Osteoblast (primary cell): ENCODE data around the gene OR51I1. TPM values are rescaled to one million over a fixed set of nuclear protein-coding genes. Genes with fewer than 3 reads are reported as not detected.

Experiments used
- DNase-seq: peaks from one replicate; pipeline ENCODE4 v3.0.0; 2011; ENCODE audit warnings: low spot score, mixed read lengths; ENCODE audit not compliant: insufficient read length; ENCODE audit errors: missing footprints
- H2AFZ ChIP-seq: 2 replicates; pipeline ENCODE4 v1.6.0; 2011; ENCODE audit warnings: mild to moderate bottlenecking, low read length
- H3K27ac ChIP-seq: 2 replicates; pipeline ENCODE4 v1.5.1; 2011; ENCODE audit warnings: mild to moderate bottlenecking, low read depth, low read length, moderate library complexity
- H3K27me3 ChIP-seq: 2 replicates; pipeline ENCODE4 v1.6.0; 2012; ENCODE audit warnings: mild to moderate bottlenecking, control low read depth, inconsistent platforms, low read length, moderate library complexity; ENCODE audit not compliant: insufficient read depth
- H3K36me3 ChIP-seq: 2 replicates; pipeline ENCODE4 v1.5.1; 2011; ENCODE audit warnings: mild to moderate bottlenecking, low read length, control low read depth, moderate library complexity; ENCODE audit not compliant: insufficient read depth
- H3K4me1 ChIP-seq: 2 replicates; pipeline ENCODE4 v1.5.1; 2011; ENCODE audit warnings: mild to moderate bottlenecking, low read length, control low read depth, moderate library complexity; ENCODE audit not compliant: insufficient read depth
- H3K4me2 ChIP-seq: 2 replicates; pipeline ENCODE4 v1.6.0; 2011; ENCODE audit warnings: mild to moderate bottlenecking, low read length; ENCODE audit not compliant: insufficient read depth
- H3K4me3 ChIP-seq: fragments of 200-600 bp; sonication (generic); 3 replicates; pipeline ENCODE4 v1.5.1; 2012; ENCODE audit warnings: mild to moderate bottlenecking, low read length, inconsistent platforms; ENCODE audit not compliant: insufficient read depth
- H3K79me2 ChIP-seq: 2 replicates; pipeline ENCODE4 v1.6.0; 2012; ENCODE audit warnings: mild to moderate bottlenecking, low read length, control low read depth, inconsistent platforms; ENCODE audit not compliant: insufficient read depth
- H3K9me3 ChIP-seq: 2 replicates; pipeline ENCODE4 v1.5.1; 2011; ENCODE audit warnings: low read depth, low read length, control low read depth
- H4K20me1 ChIP-seq: 2 replicates; pipeline ENCODE4 v1.6.0; 2012; ENCODE audit warnings: mild to moderate bottlenecking, low read length, control low read depth; ENCODE audit not compliant: insufficient read depth
- CTCF ChIP-seq: IDR thresholded peaks from 2 replicates; pipeline ENCODE4 v1.5.1; 2011; ENCODE audit warnings: mild to moderate bottlenecking, low read depth, low read length, moderate library complexity; ENCODE audit errors: extremely low read depth
- total RNA-seq: library from RNA; depleted of rRNA; stranded (reverse); fragments of >200 nt; gene quantifications from 2 replicates; pipeline ENCODE4 v1.2.3, GENCODE V29; 2012

The OR51I1 gene
- total RNA-seq, 1 donor, result under 0.01 TPM

- no peaks in the 10 kb centered on the region for H4K20me1 ChIP-seq
- H3K79me2 ChIP-seq, result no peaks in the 10 kb centered on the region
- H3K4me2 ChIP-seq, result no peak overlapping the region
- no peak overlapping the region for H3K4me3 ChIP-seq
- no peaks in the 10 kb centered on the region for H3K4me1 ChIP-seq
- H3K9me3 ChIP-seq, result no peaks in the 10 kb centered on the region
- no peak for DNase-seq
- H2AFZ ChIP-seq, result no peak overlapping the region
- no peaks in the 10 kb centered on the region for H3K27me3 ChIP-seq
- no peak for TF ChIP-seq CTCF
- H3K27ac ChIP-seq, result no peak overlapping the region
- no peaks in the 10 kb centered on the region for H3K36me3 ChIP-seq
These were observed 2.6 kb upstream of the OR51I1 start for GRCh38 chr11:5443835-5444393.

DNA sequence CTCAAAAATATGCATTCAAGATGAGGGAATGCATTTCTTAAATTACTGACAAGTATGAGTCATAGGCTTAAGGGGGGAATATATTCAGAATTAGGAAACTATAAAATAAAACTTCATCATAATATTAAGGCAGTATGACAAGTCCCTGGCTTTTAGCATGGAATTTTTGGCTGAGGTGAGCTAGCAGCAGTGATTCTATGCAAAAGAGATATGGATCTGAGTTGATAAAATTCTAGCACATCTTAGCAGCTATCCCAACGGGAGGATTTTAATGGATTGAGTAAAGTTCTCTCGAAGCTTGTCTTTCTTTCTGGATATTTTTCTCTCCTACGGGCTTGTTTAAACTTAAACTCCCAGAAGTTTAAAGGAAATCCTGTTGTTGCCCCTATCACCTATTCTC is 18.2 kb downstream of the OR51I1 start:
- H3K9me3 ChIP-seq, result no peaks in the 10 kb centered on the region
- no peaks in the 10 kb centered on the region for H3K36me3 ChIP-seq
- H3K4me1 ChIP-seq, result no peaks in the 10 kb centered on the region
- H3K79me2 ChIP-seq, result no peaks in the 10 kb centered on the region
- H3K4me3 ChIP-seq, result no peak overlapping the region
- no peaks in the 10 kb centered on the region for H3K27me3 ChIP-seq
- no peak for DNase-seq
- H3K27ac ChIP-seq, result no peak overlapping the region
- no peak overlapping the region for H3K4me2 ChIP-seq
- no peaks in the 10 kb centered on the region for H4K20me1 ChIP-seq
- H2AFZ ChIP-seq, result no peak overlapping the region
- no peak for TF ChIP-seq CTCF

DNA sequence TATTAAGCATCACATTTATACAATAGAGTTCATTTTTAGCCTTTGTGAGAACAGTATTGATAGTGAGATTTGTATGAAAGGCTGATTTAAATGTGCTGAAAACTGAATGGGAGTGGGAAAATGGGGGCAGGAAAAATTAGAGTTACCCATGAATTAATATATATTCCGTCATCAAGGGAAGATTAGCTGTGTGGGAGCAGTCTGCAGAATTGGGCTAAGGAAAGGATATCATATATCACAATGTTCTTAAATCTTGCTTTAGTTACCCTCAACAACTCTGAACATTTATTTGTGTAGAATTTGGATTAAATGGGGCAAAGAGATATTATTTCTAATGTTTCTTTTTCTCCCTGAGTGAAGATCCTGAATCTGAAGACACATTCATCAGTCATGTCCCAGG is 19.5 kb downstream of the OR51I1 start, which contains the start of gene OR51Q1:
TSS of gene OR51Q1 (plus strand) at position 301 of the 400 bp plus-strand sequence. CDS start at position 391, 90 bp downstream.
- H3K27ac ChIP-seq, result no peak within 1 kb of the TSS
- no peaks in the 10 kb centered on the region for H4K20me1 ChIP-seq
- TF ChIP-seq CTCF, result no peak
- no peaks in the 10 kb centered on the region for H3K4me1 ChIP-seq
- H3K27me3 ChIP-seq, result no peaks in the 10 kb centered on the region
- no peak within 1 kb of the TSS for H3K4me2 ChIP-seq
- H3K9me3 ChIP-seq, result no peaks in the 10 kb centered on the region
- no peaks in the 10 kb centered on the region for H3K79me2 ChIP-seq
- H2AFZ ChIP-seq, result no peak within 1 kb of the TSS
- no peak within 1 kb of the TSS for H3K4me3 ChIP-seq
- no peaks in the 10 kb centered on the region for H3K36me3 ChIP-seq
- DNase-seq, result no peak

- Histone ChIP-seq H3K36me3 (no peaks in the 10 kb centered on the region), H2AFZ (no peak overlapping the region), H3K4me2 (no peak overlapping the region), H3K9me3 (no peaks in the 10 kb centered on the region), H4K20me1 (no peaks in the 10 kb centered on the region), H3K27ac (no peak overlapping the region), H3K27me3 (no peaks in the 10 kb centered on the region), H3K4me1 (no peaks in the 10 kb centered on the region), H3K4me3 (no peak overlapping the region), H3K79me2 (no peaks in the 10 kb centered on the region)
- DNase-seq, result no peak
- no peak for TF ChIP-seq CTCF
These were observed 20.3 kb downstream of the OR51I1 start for GRCh38 chr11:5420993-5421392.
